GM13977 (cell line): Measurements from ENCODE around the gene SCGB2A2.
A peak's percentile ranks its signal among the peaks of the same experiment; 100 is the strongest.

Source experiments
- DNase-seq: peaks from one replicate; pipeline ENCODE4 v3.0.0; 2012; ENCODE audit warnings: low spot score
- in situ Hi-C: fragments of 300-500 bp; cut with MboI; formaldehyde crosslinking; loops from one replicate; pipeline ENCODE4 v1.12.0; 2022; ENCODE audit warnings: low sequenced_read_pairs, low pct_unique_long_range_greater_than_20kb, mixed read lengths, inconsistent platforms; ENCODE audit not compliant: unreplicated experiment
- TF ChIP-seq, protein P1 (sequence below): IDR thresholded peaks from 2 replicates; pipeline ENCODE4 v1.5.1; 2012; ENCODE audit warnings: mild to moderate bottlenecking, control low read depth; ENCODE audit not compliant: insufficient read depth; ENCODE audit errors: extremely low read depth, missing control alignments

The SCGB2A2 gene

DNA sequence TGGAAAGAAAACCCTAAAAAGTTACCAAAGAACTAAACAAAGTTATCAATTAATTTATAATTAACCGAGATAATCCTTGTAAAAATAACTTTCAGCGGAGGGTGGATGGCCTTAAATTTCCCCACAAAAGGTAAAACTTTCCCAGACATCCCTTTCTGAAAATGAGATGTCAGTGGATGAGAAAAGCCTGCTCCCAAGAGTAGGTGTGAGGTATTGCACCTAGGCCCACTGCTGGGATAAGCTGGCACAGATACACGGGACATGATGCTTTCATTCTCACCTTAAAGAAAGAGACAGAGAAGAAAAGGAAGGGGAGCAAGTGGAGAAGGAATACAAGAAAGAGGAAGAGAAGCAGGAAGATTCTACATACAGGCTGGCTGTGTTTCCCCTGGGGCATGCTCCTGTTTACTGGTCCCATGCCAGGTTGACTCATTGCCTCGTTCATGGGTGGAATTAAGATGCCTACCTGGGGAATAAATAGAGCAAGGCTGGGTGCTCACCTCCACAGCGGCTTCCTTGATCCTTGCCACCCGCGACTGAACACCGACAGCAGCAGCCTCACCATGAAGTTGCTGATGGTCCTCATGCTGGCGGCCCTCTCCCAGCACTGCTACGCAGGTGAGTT, at the start of gene SCGB2A2:
TSS of gene SCGB2A2 (plus strand) at position 505 of the 625 bp plus-strand sequence. CDS start at position 564, 59 bp downstream.
- DNase-seq, result no peak
- TF ChIP-seq, protein P1, sequence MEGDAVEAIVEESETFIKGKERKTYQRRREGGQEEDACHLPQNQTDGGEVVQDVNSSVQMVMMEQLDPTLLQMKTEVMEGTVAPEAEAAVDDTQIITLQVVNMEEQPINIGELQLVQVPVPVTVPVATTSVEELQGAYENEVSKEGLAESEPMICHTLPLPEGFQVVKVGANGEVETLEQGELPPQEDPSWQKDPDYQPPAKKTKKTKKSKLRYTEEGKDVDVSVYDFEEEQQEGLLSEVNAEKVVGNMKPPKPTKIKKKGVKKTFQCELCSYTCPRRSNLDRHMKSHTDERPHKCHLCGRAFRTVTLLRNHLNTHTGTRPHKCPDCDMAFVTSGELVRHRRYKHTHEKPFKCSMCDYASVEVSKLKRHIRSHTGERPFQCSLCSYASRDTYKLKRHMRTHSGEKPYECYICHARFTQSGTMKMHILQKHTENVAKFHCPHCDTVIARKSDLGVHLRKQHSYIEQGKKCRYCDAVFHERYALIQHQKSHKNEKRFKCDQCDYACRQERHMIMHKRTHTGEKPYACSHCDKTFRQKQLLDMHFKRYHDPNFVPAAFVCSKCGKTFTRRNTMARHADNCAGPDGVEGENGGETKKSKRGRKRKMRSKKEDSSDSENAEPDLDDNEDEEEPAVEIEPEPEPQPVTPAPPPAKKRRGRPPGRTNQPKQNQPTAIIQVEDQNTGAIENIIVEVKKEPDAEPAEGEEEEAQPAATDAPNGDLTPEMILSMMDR, result no peak
- in situ Hi-C loops, result no loop called here

DNA sequence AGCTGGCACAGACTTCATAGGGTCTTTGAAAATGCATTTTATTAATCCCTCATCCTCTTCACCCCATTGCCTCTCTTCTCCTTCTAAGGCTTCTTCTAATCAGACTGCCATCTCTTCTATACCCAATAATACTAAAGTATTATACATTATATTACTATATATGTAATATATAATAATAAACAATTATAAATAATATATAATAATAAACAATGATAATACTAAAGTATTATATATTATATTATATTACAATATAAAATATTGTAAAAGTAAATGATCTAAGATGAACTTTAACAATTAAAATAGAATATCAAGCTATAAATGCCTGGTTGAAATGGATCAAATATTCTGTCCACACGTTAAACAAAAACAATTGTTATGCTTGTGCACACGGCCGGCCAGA, 48.5 kb upstream of the SCGB2A2 start:
- no peak for DNase-seq
- in situ Hi-C loops, result no loop called here
- TF ChIP-seq, protein P1, result no peak

- TF ChIP-seq, protein P1, result no peak
- DNase-seq, result no peak
- in situ Hi-C loops, result no loop called here
Measured at GRCh38 chr11:62223095-62223494, 46.9 kb upstream of the SCGB2A2 start.

- in situ Hi-C loops, result no loop called here
- no peak for DNase-seq
- TF ChIP-seq, protein P1, result peak; percentile 17
Measured at GRCh38 chr11:62233730-62234129, 36.2 kb upstream of the SCGB2A2 start.

GRCh38 chr11:62236187-62236586, 33.8 kb upstream of the SCGB2A2 start:
- DNase-seq, result no peak
- in situ Hi-C loops, result no loop called here

GRCh38 chr11:62237499-62237898, 32.5 kb upstream of the SCGB2A2 start:
- DNase-seq, result no peak
- in situ Hi-C loops, result no loop called here
- TF ChIP-seq, protein P1, result no peak

More at GRCh38 chr11:62236187-62236586, 33.8 kb upstream of the SCGB2A2 start:
- TF ChIP-seq, protein P1, result no peak
